ENCODE results near the gene PRDM12.

DNA sequence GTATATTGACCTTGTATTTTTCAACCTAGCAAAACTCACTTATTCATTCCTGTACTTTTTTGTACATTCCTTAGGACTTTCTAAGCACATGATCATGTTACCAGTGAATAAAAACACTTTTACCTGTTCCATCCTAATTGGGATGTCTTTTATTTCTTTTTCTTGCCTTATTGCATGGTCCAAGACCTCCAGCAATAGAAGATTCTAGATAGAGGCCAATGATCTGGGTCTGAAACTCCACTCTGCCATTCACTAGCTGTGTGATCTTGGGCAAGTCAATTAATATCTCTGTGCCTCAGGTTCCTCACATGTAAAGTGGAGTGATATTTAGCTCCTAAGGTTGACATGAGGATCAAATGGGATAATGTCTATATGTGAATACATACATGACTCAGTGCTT, 20.7 kb downstream of the PRDM12 start:
- TF ChIP-seq, protein P1, sequence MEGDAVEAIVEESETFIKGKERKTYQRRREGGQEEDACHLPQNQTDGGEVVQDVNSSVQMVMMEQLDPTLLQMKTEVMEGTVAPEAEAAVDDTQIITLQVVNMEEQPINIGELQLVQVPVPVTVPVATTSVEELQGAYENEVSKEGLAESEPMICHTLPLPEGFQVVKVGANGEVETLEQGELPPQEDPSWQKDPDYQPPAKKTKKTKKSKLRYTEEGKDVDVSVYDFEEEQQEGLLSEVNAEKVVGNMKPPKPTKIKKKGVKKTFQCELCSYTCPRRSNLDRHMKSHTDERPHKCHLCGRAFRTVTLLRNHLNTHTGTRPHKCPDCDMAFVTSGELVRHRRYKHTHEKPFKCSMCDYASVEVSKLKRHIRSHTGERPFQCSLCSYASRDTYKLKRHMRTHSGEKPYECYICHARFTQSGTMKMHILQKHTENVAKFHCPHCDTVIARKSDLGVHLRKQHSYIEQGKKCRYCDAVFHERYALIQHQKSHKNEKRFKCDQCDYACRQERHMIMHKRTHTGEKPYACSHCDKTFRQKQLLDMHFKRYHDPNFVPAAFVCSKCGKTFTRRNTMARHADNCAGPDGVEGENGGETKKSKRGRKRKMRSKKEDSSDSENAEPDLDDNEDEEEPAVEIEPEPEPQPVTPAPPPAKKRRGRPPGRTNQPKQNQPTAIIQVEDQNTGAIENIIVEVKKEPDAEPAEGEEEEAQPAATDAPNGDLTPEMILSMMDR (IDR thresholded peaks at IDR 0.05; ENCODE audit: borderline replicate concordance, extremely low read depth, low read length, poor library complexity, severe bottlenecking) = no peak
- TF ChIP-seq EZH2 (IDR thresholded peaks at IDR 0.05; ENCODE audit: borderline replicate concordance, low read depth, low read length, severe bottlenecking) = no peak

All from DND-41 (cell line).